H9 (cell line): ENCODE measurements around the gene R3HDM2. TPM values are rescaled to one million over a fixed set of nuclear protein-coding genes. Genes with fewer than 3 reads are reported as not detected.

Experiments used
- DNase-seq: peaks from one replicate; pipeline ENCODE4 v3.0.0-alpha.2; 2017
- H2AFZ ChIP-seq: one replicate; pipeline ENCODE4 v1.6.1; 2013; ENCODE audit warnings: mild to moderate bottlenecking, low read length, control low read depth, moderate library complexity
- H2AK5ac ChIP-seq: 2 replicates; pipeline ENCODE4 v1.6.1; 2013; ENCODE audit warnings: low read length, control low read depth, mixed read lengths; ENCODE audit not compliant: insufficient read length
- H2BK120ac ChIP-seq: one replicate; pipeline ENCODE4 v1.6.1; 2013; ENCODE audit warnings: low read depth, mild to moderate bottlenecking, low read length, control low read depth, inconsistent platforms; ENCODE audit not compliant: poor library complexity, severe bottlenecking
- H2BK12ac ChIP-seq: 2 replicates; pipeline ENCODE4 v1.6.1; 2013; ENCODE audit warnings: low read length, control low read depth, mixed read lengths, low read depth; ENCODE audit not compliant: insufficient read length
- H2BK15ac ChIP-seq: 2 replicates; pipeline ENCODE4 v1.6.1; 2013; ENCODE audit warnings: low read depth, low read length, control low read depth
- H2BK20ac ChIP-seq: one replicate; pipeline ENCODE4 v1.6.1; 2013; ENCODE audit warnings: low read depth, mild to moderate bottlenecking, low read length, control low read depth, inconsistent platforms; ENCODE audit not compliant: poor library complexity, severe bottlenecking
- H2BK5ac ChIP-seq: 2 replicates; pipeline ENCODE4 v1.6.1; 2013; ENCODE audit warnings: low read length, control low read depth, mixed read lengths; ENCODE audit not compliant: insufficient read length
- H3K14ac ChIP-seq: 2 replicates; pipeline ENCODE4 v1.6.1; 2013; ENCODE audit warnings: low read length, control low read depth; ENCODE audit not compliant: insufficient read depth
- H3K18ac ChIP-seq: 2 replicates; pipeline ENCODE4 v1.6.1; 2013; ENCODE audit warnings: low read depth, mild to moderate bottlenecking, mixed read lengths, low read length, control low read depth; ENCODE audit not compliant: insufficient read length
- H3K23ac ChIP-seq: 2 replicates; pipeline ENCODE4 v1.6.1; 2013; ENCODE audit warnings: low read length, control low read depth, mixed read lengths, low read depth; ENCODE audit not compliant: insufficient read length
- H3K23me2 ChIP-seq: 2 replicates; pipeline ENCODE4 v1.6.1; 2013; ENCODE audit warnings: low read depth, mild to moderate bottlenecking, mixed read lengths, low read length, control low read depth; ENCODE audit not compliant: insufficient read length, poor library complexity, severe bottlenecking
- H3K27ac ChIP-seq: 2 replicates; pipeline ENCODE4 v1.5.1; 2013; ENCODE audit warnings: low read length, control low read depth, mixed read lengths, low read depth; ENCODE audit not compliant: insufficient read length
- H3K27me3 ChIP-seq: 2 replicates; pipeline ENCODE4 v1.6.1; 2013; ENCODE audit warnings: low read length, control low read depth, inconsistent platforms; ENCODE audit not compliant: insufficient read depth
- H3K4ac ChIP-seq: 2 replicates; pipeline ENCODE4 v1.6.1; 2013; ENCODE audit warnings: low read depth, mild to moderate bottlenecking, control low read depth, inconsistent platforms, low read length, moderate library complexity
- H3K4me1 ChIP-seq: 2 replicates; pipeline ENCODE4 v1.6.1; 2013; ENCODE audit warnings: low read length, control low read depth, inconsistent platforms; ENCODE audit not compliant: insufficient read depth
- H3K4me2 ChIP-seq: 2 replicates; pipeline ENCODE4 v1.6.1; 2013; ENCODE audit warnings: low read length, control low read depth, mixed read lengths; ENCODE audit not compliant: insufficient read length, insufficient read depth
- H3K56ac ChIP-seq: 2 replicates; pipeline ENCODE4 v1.6.1; 2013; ENCODE audit warnings: low read depth, mild to moderate bottlenecking, mixed read lengths, low read length, control low read depth; ENCODE audit not compliant: insufficient read length
- H3K79me1 ChIP-seq: 2 replicates; pipeline ENCODE4 v1.6.1; 2013; ENCODE audit warnings: low read depth, mild to moderate bottlenecking, moderate library complexity, low read length, control low read depth, inconsistent platforms; ENCODE audit not compliant: insufficient read depth, poor library complexity, severe bottlenecking
- H3K79me2 ChIP-seq: 2 replicates; pipeline ENCODE4 v1.6.1; 2013; ENCODE audit warnings: low read length, control low read depth, inconsistent platforms; ENCODE audit not compliant: insufficient read depth
- H3K9ac ChIP-seq: 2 replicates; pipeline ENCODE4 v1.6.1; 2013; ENCODE audit warnings: low read length, control low read depth, mixed read lengths; ENCODE audit not compliant: insufficient read length; ENCODE audit errors: extremely low read depth
- H3K9me3 ChIP-seq: one replicate; pipeline ENCODE4 v1.6.1; 2013; ENCODE audit warnings: low read depth, low read length, inconsistent platforms; ENCODE audit not compliant: control insufficient read depth
- H3T11ph ChIP-seq: one replicate; pipeline ENCODE4 v1.6.1; 2013; ENCODE audit warnings: mild to moderate bottlenecking, low read length, control low read depth, inconsistent platforms
- H4K20me1 ChIP-seq: one replicate; pipeline ENCODE4 v1.6.1; 2013; ENCODE audit not compliant: control insufficient read depth, insufficient read length, insufficient read depth
- H4K5ac ChIP-seq: 2 replicates; pipeline ENCODE4 v1.6.1; 2013; ENCODE audit warnings: low read depth, mild to moderate bottlenecking, mixed read lengths, low read length, control low read depth; ENCODE audit not compliant: insufficient read length
- H4K8ac ChIP-seq: replicated peaks from 2 replicates; pipeline ENCODE4 v1.6.1; 2013; ENCODE audit warnings: low read length, control low read depth, mixed read lengths, low read depth; ENCODE audit not compliant: insufficient read length
- H4K91ac ChIP-seq: 2 replicates; pipeline ENCODE4 v1.6.1; 2013; ENCODE audit warnings: low read depth, mild to moderate bottlenecking, moderate library complexity, mixed read lengths, low read length, control low read depth; ENCODE audit not compliant: insufficient read length
- H3K27ac Mint-ChIP-seq, 3 experiments: 2 replicates in 2 of 3; 3 replicates in 1 of 3; pipeline ENCODE4 v1.8.0; 2020 to 2021; ENCODE audit warnings: mixed read lengths in 3 of 3, mild to moderate bottlenecking in 1 of 3, moderate library complexity in 1 of 3
- H3K27me3 Mint-ChIP-seq: 2 replicates; pipeline ENCODE4 v1.8.0; 2021; ENCODE audit warnings: low read depth, mild to moderate bottlenecking, moderate library complexity, mixed read lengths
- H3K36me3 Mint-ChIP-seq, 3 experiments: 2 replicates in 2 of 3; 3 replicates in 1 of 3; pipeline ENCODE4 v1.8.0; 2020 to 2021; ENCODE audit warnings: low read depth in 3 of 3, mixed read lengths in 3 of 3; ENCODE audit not compliant: insufficient read depth in 1 of 3
- H3K4me1 Mint-ChIP-seq, 2 experiments: 2 replicates each; pipeline ENCODE4 v1.8.0; 2020; ENCODE audit warnings: mixed read lengths in 2 of 2
- H3K4me3 Mint-ChIP-seq, 2 experiments: 2 replicates in 1 of 2; 3 replicates in 1 of 2; pipeline ENCODE4 v1.8.0; 2020 to 2021; ENCODE audit warnings: mild to moderate bottlenecking in 2 of 2, mixed read lengths in 2 of 2, moderate library complexity in 1 of 2
- H3K9me3 Mint-ChIP-seq, 2 experiments: 2 replicates in 1 of 2; 3 replicates in 1 of 2; pipeline ENCODE4 v1.8.0; 2020; ENCODE audit warnings: mild to moderate bottlenecking in 2 of 2, mixed read lengths in 2 of 2, moderate library complexity in 1 of 2
- WGBS: extraction: QIAGEN DNeasy Blood & Tissue Kit; methylation state at CpG from one replicate; pipeline ENCODE4 v1.1.7; 2013; ENCODE audit warnings: missing lambda C conversion rate, low lambda C conversion rate, mixed read lengths; ENCODE audit not compliant: insufficient read length; ENCODE audit errors: extremely low coverage; 5-methylcytosine and 5-hydroxymethylcytosine counted together
- total RNA-seq: library from RNA; stranded (reverse); gene quantifications from 2 replicates; pipeline ENCODE4 v1.2.1, GENCODE V29; 2021
- TF ChIP-seq, protein P1 (sequence below): fragments of 200-600 bp; sonication (generic); conservative IDR thresholded peaks from 3 replicates; pipeline ENCODE4 v1.8.0; 2021; ENCODE audit warnings: antibody characterized with exemption, mild to moderate bottlenecking

R3HDM2 gene
- total RNA-seq, 1 experiment from 2014 or later, result 43.9 TPM

DNA sequence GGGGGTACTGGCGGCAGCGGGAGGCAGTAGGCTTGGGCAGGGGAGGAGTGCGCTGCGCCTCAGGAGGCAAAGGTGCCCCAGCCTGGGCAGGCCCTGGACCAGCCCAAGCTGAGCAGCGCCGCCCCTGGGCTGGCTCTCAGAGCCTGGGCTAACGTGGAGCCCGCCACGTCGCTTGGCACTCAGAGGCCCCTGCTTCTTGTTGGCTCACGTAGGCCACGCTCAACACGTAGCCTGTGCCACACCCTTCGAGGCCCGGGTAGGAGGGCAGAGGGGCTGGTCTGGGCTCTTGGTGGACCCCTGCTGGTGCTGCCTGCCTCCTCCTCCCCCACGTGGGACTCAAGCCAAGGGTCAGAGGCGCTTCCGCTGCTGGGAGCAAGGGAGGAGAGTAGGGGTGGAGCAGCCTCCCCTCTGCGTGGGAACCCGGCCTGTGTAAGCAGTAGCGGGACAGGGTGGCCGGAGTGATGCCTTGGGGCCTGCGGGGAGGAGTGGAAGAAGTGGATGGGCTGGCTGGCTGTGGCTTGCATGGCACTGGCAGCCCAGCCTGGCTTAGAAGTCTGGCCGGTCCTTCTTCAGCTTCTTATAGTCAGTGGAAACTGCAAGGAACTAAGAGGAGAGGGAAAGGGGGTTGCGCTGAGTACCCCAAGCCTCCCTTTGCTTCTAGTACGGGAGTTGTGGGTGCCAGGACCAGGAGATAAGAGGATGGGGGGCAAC lies 195.7 kb downstream of the R3HDM2 start:
- H3K27ac Mint-ChIP-seq, result peak overlapping the region in 2 of 3 experiments; percentile 80 to 82; a peak in 2 of 7 replicates
- no peak overlapping the region for H4K5ac ChIP-seq
- H2BK20ac ChIP-seq, result no peak overlapping the region
- no peak overlapping the region for H3K23ac ChIP-seq
- H3K9me3 ChIP-seq, result no peaks in the 10 kb centered on the region
- no peak overlapping the region for H2BK12ac ChIP-seq
- H3K14ac ChIP-seq, result no peak overlapping the region
- H3K36me3 Mint-ChIP-seq, result peaks cover 44 to 47% (median 46%) of the 10 kb centered on the region in 3 experiments
- H3K4me3 Mint-ChIP-seq, result peak overlapping the region in 1 of 2 experiments; percentile 52; a peak in 2 of 5 replicates
- H3K18ac ChIP-seq, result no peak overlapping the region
- peaks cover 4% of the 10 kb centered on the region for H4K20me1 ChIP-seq
- no peak overlapping the region for H2BK5ac ChIP-seq
- H3K4ac ChIP-seq, result no peak overlapping the region
- H3K27me3 ChIP-seq, result peaks cover 34% of the 10 kb centered on the region; the same call in 1 of the 2 replicates
- H3K23me2 ChIP-seq, result peaks cover 24% of the 10 kb centered on the region
- H2BK120ac ChIP-seq, result no peak overlapping the region
- no CpG with 5 or more reads among the region's 26 CpGs for WGBS
- no peak overlapping the region for H3K4me2 ChIP-seq
- no peaks in the 10 kb centered on the region; the same call in 1 of the 2 replicates for H3K4me1 ChIP-seq
- no peak overlapping the region for H4K8ac ChIP-seq
- no peak overlapping the region for H2AFZ ChIP-seq
- no peak overlapping the region for H4K91ac ChIP-seq
- H2BK15ac ChIP-seq, result no peak overlapping the region
- H3K4me1 Mint-ChIP-seq, result peaks cover 47 to 56% of the 10 kb centered on the region in 2 experiments
- no peaks in the 10 kb centered on the region for H3K9me3 Mint-ChIP-seq
- no peak overlapping the region for H3K27ac ChIP-seq
- H3K79me1 ChIP-seq, result peaks cover 5% of the 10 kb centered on the region
- H3K56ac ChIP-seq, result no peak overlapping the region
- no peak overlapping the region for H3T11ph ChIP-seq
- no peak overlapping the region for H2AK5ac ChIP-seq
- TF ChIP-seq, protein P1, sequence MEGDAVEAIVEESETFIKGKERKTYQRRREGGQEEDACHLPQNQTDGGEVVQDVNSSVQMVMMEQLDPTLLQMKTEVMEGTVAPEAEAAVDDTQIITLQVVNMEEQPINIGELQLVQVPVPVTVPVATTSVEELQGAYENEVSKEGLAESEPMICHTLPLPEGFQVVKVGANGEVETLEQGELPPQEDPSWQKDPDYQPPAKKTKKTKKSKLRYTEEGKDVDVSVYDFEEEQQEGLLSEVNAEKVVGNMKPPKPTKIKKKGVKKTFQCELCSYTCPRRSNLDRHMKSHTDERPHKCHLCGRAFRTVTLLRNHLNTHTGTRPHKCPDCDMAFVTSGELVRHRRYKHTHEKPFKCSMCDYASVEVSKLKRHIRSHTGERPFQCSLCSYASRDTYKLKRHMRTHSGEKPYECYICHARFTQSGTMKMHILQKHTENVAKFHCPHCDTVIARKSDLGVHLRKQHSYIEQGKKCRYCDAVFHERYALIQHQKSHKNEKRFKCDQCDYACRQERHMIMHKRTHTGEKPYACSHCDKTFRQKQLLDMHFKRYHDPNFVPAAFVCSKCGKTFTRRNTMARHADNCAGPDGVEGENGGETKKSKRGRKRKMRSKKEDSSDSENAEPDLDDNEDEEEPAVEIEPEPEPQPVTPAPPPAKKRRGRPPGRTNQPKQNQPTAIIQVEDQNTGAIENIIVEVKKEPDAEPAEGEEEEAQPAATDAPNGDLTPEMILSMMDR, result no peak
- peaks cover 4% of the 10 kb centered on the region; the same call in 1 of the 2 replicates for H3K79me2 ChIP-seq
- DNase-seq, result peak; percentile 92
- H3K9ac ChIP-seq, result no peak overlapping the region
- H3K27me3 Mint-ChIP-seq, result peaks cover 57% of the 10 kb centered on the region
